Endodermal cell (in vitro differentiated cells): ENCODE data around the gene GNAZ. TPM values are rescaled to one million over a fixed set of nuclear protein-coding genes. Genes with fewer than 3 reads are reported as not detected.

ENCODE experiments used
- DNase-seq: peaks from one replicate; pipeline ENCODE4 v3.0.0-alpha.2; 2017
- H3K27ac ChIP-seq: 2 replicates; pipeline ENCODE4 v1.5.1; 2013; ENCODE audit warnings: mild to moderate bottlenecking, low read depth, low read length, moderate library complexity
- H3K27me3 ChIP-seq: 2 replicates; pipeline ENCODE4 v1.6.1; 2013; ENCODE audit warnings: mild to moderate bottlenecking, low read length, moderate library complexity; ENCODE audit not compliant: insufficient read depth, control insufficient read depth, poor library complexity, severe bottlenecking
- H3K36me3 ChIP-seq: 2 replicates; pipeline ENCODE4 v1.7.0; 2013; ENCODE audit warnings: mild to moderate bottlenecking, low read length, moderate library complexity; ENCODE audit not compliant: control insufficient read depth, insufficient read depth
- H3K4me1 ChIP-seq: one replicate; pipeline ENCODE4 v1.7.0; 2013; ENCODE audit warnings: low read length; ENCODE audit not compliant: control insufficient read depth, insufficient read depth
- H3K4me3 ChIP-seq: 2 replicates; pipeline ENCODE4 v1.5.1; 2013; ENCODE audit warnings: mild to moderate bottlenecking, low read length, moderate library complexity
- H3K9ac ChIP-seq: 2 replicates; pipeline ENCODE4 v1.6.1; 2013; ENCODE audit warnings: mild to moderate bottlenecking, low read length, moderate library complexity; ENCODE audit not compliant: poor library complexity, severe bottlenecking; ENCODE audit errors: extremely low read depth
- H3K9me3 ChIP-seq: 2 replicates; pipeline ENCODE4 v1.6.1; 2013; ENCODE audit warnings: mild to moderate bottlenecking, low read length, moderate library complexity; ENCODE audit not compliant: control insufficient read depth
- H3K27ac Mint-ChIP-seq: 2 replicates; pipeline ENCODE4 v1.8.0; 2020; ENCODE audit warnings: mixed read lengths
- H3K27me3 Mint-ChIP-seq: 2 replicates; pipeline ENCODE4 v1.8.0; 2021; ENCODE audit warnings: mild to moderate bottlenecking, mixed read lengths; ENCODE audit not compliant: insufficient read depth
- H3K36me3 Mint-ChIP-seq: 2 replicates; pipeline ENCODE4 v1.8.0; 2020; ENCODE audit warnings: low read depth, mixed read lengths
- H3K4me1 Mint-ChIP-seq: 2 replicates; pipeline ENCODE4 v1.8.0; 2020; ENCODE audit warnings: mixed read lengths
- H3K4me3 Mint-ChIP-seq: 2 replicates; pipeline ENCODE4 v1.8.0; 2020; ENCODE audit warnings: mild to moderate bottlenecking, moderate library complexity, mixed read lengths
- H3K9me3 Mint-ChIP-seq: 2 replicates; pipeline ENCODE4 v1.8.0; 2020; ENCODE audit warnings: mild to moderate bottlenecking, mixed read lengths
- CTCF ChIP-seq: fragments of 200-600 bp; sonication (generic); conservative IDR thresholded peaks from 2 replicates; pipeline ENCODE4 v1.5.0; 2021; ENCODE audit warnings: antibody characterized with exemption, mild to moderate bottlenecking
- WGBS, 2 experiments: methylation state at CpG; one replicate each; pipeline versions ENCODE4 v1.1.5 to v1.1.7; 2013; ENCODE audit warnings: missing lambda C conversion rate in 2 of 2, mixed read lengths in 1 of 2; ENCODE audit not compliant: insufficient coverage in 1 of 2, insufficient read length in 1 of 2; 5-methylcytosine and 5-hydroxymethylcytosine counted together
- total RNA-seq, 2 donors: library from RNA; stranded (reverse); fragmentation: NEBNext Ultra II Directional in 1 of 2; extraction: Animal tissue kit (Norgen Biotek cat#: 25700) in 1 of 2; gene quantifications; 2 replicates in 1 of 2; 3 replicates in 1 of 2; pipeline ENCODE4 v1.2.1, GENCODE V29; 2021

GNAZ gene
- total RNA-seq, 2 donors from 2014 or later, result 16.7 to 17.9 TPM

GRCh38 chr22:23074451-23074850, 4.1 kb downstream of the GNAZ start:
- no peak overlapping the region for H3K27ac ChIP-seq
- no peak overlapping the region for H3K27ac Mint-ChIP-seq
- H3K27me3 Mint-ChIP-seq, result peaks cover 17% of the 10 kb centered on the region
- no peak for TF ChIP-seq CTCF
- H3K4me1 Mint-ChIP-seq, result peaks cover 9% of the 10 kb centered on the region
- 90% methylated on average over 5 to 7 of the region's 7 CpGs for whole genome bisulfite sequencing, 2 experiments
- H3K27me3 ChIP-seq, result peaks cover 14% of the 10 kb centered on the region
- no peaks in the 10 kb centered on the region for H3K4me1 ChIP-seq
- DNase-seq, result no peak
- no peak overlapping the region for H3K9ac ChIP-seq
- H3K4me3 ChIP-seq, result no peak overlapping the region
- peaks cover 5% of the 10 kb centered on the region for H3K36me3 ChIP-seq
- no peaks in the 10 kb centered on the region for H3K9me3 Mint-ChIP-seq
- peaks cover 6% of the 10 kb centered on the region for H3K36me3 Mint-ChIP-seq
- no peak overlapping the region for H3K4me3 Mint-ChIP-seq
- no peaks in the 10 kb centered on the region for H3K9me3 ChIP-seq

GRCh38 chr22:23075050-23075449, 4.7 kb downstream of the GNAZ start:
- no peak overlapping the region for H3K27ac Mint-ChIP-seq
- Histone ChIP-seq H3K27ac (no peak overlapping the region), H3K9me3 (no peaks in the 10 kb centered on the region), H3K4me1 (no peaks in the 10 kb centered on the region), H3K4me3 (no peak overlapping the region), H3K27me3 (peaks cover 14% of the 10 kb centered on the region), H3K9ac (no peak overlapping the region), H3K36me3 (peaks cover 5% of the 10 kb centered on the region)
- H3K27me3 Mint-ChIP-seq, result peaks cover 17% of the 10 kb centered on the region
- no peak overlapping the region for H3K4me3 Mint-ChIP-seq
- WGBS, 2 experiments, result 94 to 97% methylated on average over 2 to 4 of the region's 4 CpGs
- no peak for DNase-seq
- peaks cover 9% of the 10 kb centered on the region for H3K4me1 Mint-ChIP-seq
- H3K9me3 Mint-ChIP-seq, result no peaks in the 10 kb centered on the region
- TF ChIP-seq CTCF, result no peak
- H3K36me3 Mint-ChIP-seq, result peaks cover 6% of the 10 kb centered on the region

- Mint-ChIP-seq H3K36me3 (peaks cover 6% of the 10 kb centered on the region), H3K4me1 (peaks cover 9% of the 10 kb centered on the region)
Measured at GRCh38 chr22:23075525-23076216, 5.4 kb downstream of the GNAZ start.

More at GRCh38 chr22:23075525-23076216, 5.4 kb downstream of the GNAZ start:
- H3K9me3 ChIP-seq, result no peaks in the 10 kb centered on the region
- Mint-ChIP-seq H3K27me3 (peaks cover 17% of the 10 kb centered on the region), H3K4me3 (no peak overlapping the region), H3K9me3 (no peaks in the 10 kb centered on the region), H3K27ac (no peak overlapping the region)
- H3K27ac ChIP-seq, result no peak overlapping the region
- H3K36me3 ChIP-seq, result peaks cover 5% of the 10 kb centered on the region
- H3K9ac ChIP-seq, result no peak overlapping the region
- DNase-seq, result no peak
- no peaks in the 10 kb centered on the region for H3K4me1 ChIP-seq
- peaks cover 14% of the 10 kb centered on the region for H3K27me3 ChIP-seq
- WGBS, 2 experiments, result 88 to 91% methylated on average over 5 to 9 of the region's 9 CpGs
- no peak for TF ChIP-seq CTCF
- no peak overlapping the region for H3K4me3 ChIP-seq
